NCI-H82 (cell line): ENCODE results near the gene TEKT3.

ENCODE experiments used
- DNase-seq: peaks from one replicate; lab custom pipeline; 2025; lab: John Stamatoyannopoulos, UW

Gene TEKT3

GRCh38 chr17:15349119-15349518 lies 7.7 kb upstream of the TEKT3 start:
- DNase-seq, result no peak

- DNase-seq, result no peak
Measured at GRCh38 chr17:15348021-15348420, 6.6 kb upstream of the TEKT3 start.

DNA sequence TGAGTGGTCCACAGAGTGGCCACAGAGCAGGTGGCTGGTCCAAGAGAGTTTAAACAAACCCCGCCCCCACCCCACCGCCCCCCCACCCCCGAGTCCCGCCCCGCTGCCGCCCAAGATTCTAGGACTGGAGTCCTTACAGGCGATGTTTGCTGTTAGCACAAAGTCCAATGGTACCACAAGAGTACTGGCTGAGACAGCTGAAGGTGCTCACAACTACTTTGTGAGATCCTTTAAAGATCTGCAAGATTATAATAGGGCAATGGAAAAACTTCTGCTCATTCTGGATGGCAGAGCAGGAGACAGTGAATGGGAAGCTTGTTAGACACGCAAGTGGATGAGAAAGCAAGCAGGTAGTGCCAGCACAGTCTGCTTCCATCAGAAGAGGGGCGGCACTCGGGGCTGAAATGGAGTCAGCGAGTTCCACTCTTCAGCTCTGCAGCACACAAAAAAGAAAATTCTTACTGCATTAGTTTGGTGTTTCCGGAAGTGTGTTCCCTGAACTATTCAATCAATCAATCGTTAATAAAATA lies 4.7 kb upstream of the TEKT3 start:
- no peak for DNase-seq

DNA sequence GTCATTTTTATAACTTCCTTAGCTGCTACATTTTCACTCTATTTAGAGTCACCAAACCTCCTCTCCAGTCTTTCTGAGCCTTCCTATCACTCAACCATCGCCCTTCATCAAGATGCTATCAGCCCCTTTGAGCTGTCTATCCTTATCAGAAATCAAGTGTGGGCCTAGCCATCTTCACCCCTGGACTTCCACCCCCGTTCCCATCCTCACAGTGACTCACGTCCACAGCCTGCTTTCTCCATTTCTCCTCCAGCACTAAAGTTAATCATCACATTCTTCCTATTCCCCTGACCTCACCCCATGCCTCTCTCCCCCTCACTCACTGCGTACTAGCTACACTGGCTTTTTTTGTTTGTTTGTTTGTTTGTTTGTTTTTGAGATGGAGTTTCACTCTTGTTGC lies 2.4 kb upstream of the TEKT3 start:
- DNase-seq, result no peak

DNA sequence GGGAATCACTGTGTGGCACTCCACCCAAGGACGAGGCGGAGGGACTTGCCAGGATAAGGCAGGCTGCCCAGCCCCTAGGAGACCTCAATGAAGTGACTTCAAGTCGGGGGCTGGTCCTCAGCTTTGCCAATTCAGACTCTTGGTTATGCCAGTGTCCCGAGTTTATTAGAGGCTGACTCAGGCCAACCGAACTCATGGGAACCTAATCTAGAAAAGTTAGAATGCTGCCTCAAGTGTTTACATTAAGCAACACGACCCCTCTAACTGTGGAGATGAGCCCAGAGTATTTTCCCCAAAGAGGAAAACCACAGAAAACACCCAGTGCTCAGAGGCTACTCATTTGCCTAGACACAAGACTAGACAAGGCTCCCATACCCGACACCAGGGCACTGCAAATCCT lies 1.1 kb upstream of the TEKT3 start:
- DNase-seq, result no peak

GRCh38 chr17:15341966-15342365 lies 569 bp upstream of the TEKT3 start:
- no peak for DNase-seq

DNA sequence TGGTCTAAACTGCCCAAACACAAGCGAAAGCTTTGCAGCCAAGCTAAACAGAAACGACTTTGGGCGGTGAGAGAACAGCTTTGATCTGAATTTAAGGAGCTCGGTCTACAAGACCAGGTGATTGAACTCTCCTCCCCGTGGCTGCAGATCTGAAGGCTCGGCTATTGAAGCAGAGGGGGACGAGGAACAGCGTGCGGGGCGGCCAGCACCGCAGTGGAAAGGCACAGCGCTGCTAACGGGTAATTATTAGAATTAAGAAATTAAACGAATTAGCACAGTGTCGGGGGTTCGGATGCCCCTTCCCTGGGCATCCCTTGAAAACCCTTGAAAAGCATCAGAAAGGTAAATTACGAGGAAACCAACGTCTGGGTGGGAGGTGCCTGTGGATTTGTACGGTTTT lies 431 bp downstream of the TEKT3 start:
- peak; percentile 10 for DNase-seq

DNA sequence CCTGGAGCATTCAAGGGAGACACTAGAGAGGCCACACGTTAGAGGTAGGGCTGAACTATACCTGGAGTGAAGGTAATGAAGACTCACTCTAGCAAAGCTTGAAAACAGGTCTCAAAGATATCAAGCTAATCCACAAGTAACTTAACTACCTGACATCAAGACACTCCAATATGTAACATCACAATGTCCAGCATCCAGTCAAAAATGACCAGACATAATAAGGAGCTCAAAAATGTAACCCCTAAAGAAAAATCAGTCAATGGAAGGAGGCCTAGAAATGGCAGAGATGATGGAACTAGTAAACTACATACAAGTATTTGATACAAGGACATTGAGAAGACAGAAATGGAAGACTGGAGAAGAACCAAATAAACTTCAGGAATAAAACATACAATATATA lies 6.0 kb downstream of the TEKT3 start:
- DNase-seq, result no peak

DNA sequence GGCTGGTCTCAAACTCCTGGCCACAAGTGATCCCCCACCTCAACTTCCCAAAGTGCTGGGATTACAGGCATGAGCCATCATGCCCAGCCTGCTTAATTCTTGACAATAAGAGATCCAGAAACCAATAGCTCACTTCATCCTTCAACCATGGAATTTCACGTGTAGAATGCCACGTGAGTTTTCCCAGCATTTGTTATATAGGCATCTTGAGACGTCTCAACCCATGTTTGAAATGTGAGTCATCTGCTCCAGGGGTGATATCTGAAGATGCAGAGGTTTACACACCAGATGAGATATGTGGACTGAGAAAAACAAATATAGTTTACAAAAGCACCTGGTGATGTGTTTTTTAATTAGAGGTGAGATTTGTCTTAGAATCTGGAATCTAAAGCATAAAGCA lies 7.1 kb downstream of the TEKT3 start:
- no peak for DNase-seq

DNA sequence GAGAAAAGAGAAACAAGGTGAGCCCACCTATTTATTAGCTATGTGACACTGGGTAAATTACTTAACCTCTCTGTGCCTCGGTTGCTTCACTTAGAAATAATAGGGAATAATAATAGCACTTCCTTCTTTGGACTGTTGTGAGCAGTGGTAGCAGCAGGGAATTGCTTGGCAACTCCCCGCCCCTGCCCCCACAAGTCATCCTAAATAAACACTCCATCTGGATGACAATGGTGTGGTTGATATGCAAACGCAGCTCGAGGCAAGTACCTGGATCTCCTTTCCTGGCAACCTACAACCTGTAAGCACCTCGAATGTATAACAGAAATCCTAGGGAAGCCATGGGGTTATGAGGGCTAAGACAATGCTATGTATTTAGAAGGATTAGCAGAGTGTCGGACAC lies 9.1 kb downstream of the TEKT3 start:
- DNase-seq, result no peak

GRCh38 chr17:15323131-15323530 lies 18.3 kb downstream of the TEKT3 start:
- DNase-seq, result no peak

DNA sequence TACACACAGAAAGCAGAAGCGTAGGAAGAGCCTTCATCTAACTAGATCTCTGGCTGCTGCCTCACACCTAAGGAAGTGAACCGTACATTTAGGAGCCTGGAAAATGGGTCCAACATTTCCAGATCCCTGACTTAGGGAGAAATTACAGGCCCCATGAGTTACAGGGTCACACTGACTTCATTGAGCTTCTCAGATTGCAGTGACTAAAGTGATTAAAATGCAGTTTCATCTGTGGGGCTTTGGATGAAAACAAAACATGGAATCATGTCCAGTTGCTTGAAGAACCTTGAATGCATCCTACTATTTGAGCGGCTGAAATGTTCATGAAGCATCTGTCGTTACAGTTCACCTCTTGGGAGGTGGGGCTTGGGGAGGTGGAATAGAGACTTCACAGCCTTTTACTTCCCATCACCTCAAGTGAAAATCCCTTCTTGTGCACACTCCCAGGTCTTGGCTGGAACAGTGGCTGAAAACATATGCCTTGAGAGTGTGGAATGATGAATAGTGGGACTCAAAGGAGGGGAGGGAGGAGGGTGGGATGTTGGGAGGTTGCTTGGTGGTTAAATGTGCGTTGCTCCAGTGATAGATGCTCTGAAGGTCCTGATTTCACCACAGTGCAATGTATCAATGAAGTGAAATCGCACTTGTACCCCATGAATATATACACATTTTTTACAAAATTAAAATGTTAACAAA lies 19.7 kb downstream of the TEKT3 start:
- no peak for DNase-seq

DNA sequence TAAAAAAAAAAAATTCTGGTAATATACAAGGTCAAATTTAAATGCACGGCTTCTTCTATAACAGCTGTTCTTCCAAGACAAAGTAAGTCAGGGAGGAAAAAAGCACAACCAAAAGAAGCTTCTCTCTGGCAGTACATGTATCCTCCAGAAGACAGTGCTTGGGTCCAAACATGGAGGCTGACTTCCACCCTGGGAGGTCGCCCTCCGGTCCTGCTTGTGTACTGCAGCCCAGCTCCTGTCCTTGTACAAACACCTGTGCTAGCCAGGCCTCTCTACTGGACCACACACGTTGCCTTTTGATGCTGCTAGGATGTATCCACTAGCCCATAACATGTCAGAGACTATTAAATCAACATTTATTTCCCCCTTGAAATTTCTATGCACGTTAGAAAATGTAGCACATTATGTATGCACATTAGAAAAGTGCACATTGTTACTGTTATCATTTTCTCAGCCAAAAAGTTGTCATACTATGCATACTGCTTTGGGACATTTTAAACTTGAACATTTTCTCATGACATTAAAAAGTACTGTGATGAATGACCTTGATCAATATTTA lies 21.9 kb downstream of the TEKT3 start:
- no peak for DNase-seq

DNA sequence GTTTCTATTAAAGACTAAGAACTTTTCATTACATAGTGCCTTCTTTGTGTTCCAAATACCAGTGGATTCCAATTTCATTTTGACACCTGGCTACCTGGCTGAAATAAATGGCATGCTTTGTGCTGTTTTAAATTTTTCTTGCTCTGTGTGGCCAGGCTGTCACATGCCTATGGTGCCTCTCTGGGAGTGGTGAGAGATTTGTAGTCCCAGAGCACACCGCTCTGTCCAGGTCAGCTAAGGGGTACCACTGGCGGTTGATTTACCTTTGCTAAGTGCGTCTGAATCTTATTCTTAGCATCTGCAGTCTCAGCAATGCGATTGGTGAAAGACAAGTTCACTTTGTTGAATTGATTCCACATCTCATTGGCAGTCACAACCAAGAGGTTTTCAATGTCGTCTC lies 29.4 kb downstream of the TEKT3 start:
- DNase-seq, result no peak

DNA sequence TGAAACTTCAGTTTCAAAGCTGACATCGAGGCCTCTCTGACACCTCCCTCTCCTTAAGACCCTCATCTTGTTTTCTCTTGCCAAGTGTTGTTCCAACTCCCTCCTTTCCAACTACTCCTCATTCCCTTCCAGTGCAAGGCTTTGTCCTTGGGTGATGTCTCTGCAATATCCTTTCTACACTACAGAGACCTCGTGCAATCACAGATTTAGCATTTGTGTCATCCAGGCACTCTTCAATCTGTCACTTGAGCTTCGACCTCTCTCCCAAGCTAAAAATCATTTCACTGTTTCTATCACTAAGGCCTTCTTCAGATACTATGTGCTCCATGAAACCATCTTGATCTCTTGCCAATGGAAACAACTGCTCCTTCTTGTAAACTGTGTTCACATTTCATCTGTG lies 31.6 kb downstream of the TEKT3 start:
- no peak for DNase-seq

- no peak for DNase-seq
Measured at GRCh38 chr17:15309236-15309635, 32.2 kb downstream of the TEKT3 start.

DNA sequence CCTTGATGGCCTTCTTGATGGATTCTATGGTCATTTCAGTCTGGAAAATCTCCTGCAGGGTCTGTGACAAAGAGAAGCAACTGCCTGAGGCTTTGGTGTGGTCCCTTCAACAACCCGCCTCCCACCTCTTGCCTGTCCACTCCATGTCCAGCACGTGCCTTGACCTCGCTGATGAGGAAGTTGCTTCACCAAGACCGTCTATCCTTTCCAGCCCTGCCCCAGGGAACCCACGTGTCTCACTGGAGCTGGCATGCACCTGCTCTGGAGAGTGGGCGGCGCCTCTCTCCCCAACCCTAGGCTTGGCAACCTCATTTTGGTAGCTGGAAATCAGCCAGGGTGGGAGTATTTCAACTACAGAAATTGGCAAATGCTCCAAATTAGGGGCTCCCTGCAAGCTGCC lies 32.6 kb downstream of the TEKT3 start:
- no peak for DNase-seq

GRCh38 chr17:15307710-15308111 lies 33.7 kb downstream of the TEKT3 start:
- no peak for DNase-seq

DNA sequence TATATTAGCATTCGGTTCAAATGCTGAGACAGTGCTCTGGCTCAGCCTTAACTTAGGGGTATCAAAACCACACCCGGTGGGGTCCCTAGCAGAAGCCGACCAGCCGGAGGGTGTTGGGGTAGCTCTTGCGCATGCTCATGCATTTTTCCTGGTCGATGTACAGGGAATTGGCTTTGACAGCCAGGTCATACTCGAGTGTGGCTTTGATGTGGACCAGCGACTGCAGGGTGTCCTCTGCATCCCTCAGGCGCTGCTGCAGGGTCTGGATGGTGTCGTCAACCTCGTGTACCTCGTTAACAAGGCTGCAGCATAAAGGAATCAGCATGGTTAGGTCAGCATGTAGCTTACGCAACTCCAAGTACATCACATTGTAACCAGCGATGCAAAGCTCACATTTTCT lies 37.5 kb downstream of the TEKT3 start:
- DNase-seq, result no peak

DNA sequence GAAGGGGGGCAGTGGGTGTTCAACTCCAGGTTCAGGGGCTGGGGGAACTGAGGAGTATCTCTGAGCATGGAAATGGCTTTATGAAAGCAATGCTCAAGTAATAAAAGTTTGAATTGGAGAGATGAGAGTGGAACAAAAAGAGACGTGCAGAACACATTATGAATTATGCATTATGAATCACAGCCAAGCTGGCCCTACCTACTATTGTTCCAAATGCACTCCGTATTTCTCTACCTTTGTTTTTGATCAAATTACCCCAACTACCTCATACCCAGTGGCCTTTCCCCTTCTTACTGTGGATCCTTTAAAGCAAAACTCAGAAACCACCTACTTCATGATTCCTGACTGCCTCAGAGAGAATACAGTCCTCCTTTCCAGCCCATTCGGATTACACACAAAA lies 38.1 kb downstream of the TEKT3 start:
- DNase-seq, result no peak

DNA sequence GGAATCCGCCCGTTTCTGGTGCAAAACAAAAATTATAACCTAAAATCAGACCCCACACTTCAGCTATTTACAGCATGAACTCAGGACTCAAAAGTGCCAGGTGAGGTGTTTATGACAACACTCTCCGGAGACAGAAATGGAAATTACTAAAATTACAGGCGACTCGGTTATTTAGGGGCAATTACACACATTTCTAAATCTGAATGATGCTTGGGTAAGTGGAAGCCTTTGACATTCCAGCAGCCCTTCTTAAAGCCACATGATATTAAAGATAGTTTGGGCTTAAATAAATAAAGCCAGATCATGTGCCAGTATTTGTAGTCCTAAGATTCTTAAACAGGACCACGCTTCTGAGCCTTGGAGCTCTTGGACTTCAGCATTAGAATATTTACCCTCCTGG lies 39.6 kb downstream of the TEKT3 start:
- DNase-seq, result no peak

GRCh38 chr17:15298176-15298575 lies 43.2 kb downstream of the TEKT3 start:
- no peak for DNase-seq

DNA sequence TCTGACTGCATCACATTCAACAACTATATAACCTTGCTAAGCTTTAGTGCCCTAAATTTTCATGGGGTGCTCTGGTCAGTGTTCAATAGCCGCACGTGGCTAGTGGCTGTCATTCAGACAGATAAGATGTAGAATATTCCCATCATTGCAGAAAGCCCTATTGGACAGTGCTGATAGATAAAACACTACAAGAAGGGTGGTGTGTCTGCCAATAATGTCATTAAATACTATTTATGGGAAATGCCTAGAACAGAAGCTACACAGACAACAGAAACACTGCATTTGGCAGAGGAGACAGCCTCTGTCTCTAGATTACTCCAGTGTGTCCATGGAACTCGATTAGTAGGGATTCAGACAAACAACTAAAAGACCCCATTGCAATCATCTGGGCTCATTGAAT lies 47.8 kb downstream of the TEKT3 start:
- no peak for DNase-seq
